ENCODE measurements around the gene ZBTB39. TPM values are rescaled to one million over a fixed set of nuclear protein-coding genes. Genes with fewer than 3 reads are reported as not detected.
"Not testable (repeated sequence)": the region's sequence is repeated elsewhere in the genome, so short reads cannot be mapped to it uniquely, and the experiment has no call there.

ZBTB39 gene
- total RNA-seq, 3 donors from 2014 or later (not counting 1 experiment from before 2014, with no cell fraction given), result 9.5 to 17.6 (median 12.5) TPM

DNA sequence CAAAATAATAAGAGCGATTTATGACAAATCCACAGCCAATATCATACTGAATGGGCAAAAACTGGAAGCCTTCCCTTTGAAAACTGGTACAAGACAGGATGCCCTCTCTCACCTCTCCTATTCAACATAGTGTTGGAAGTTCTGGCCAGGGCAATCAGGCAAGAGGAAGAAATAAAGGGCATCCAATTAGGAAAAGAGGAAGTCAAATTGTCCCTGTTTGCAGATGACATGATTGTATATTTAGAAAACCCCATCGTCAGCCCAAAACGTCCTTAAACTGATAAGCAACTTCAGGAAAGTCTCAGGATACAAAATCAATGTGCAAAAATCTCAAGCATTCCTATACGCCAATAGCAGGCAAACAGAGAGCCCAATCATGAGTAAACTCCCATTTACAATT is 44.1 kb downstream of the ZBTB39 start:
- not testable (repeated sequence) for DNase-seq; H3K4me1 Mint-ChIP-seq; H3K27ac ChIP-seq (ENCODE audit: low read length)

DNA sequence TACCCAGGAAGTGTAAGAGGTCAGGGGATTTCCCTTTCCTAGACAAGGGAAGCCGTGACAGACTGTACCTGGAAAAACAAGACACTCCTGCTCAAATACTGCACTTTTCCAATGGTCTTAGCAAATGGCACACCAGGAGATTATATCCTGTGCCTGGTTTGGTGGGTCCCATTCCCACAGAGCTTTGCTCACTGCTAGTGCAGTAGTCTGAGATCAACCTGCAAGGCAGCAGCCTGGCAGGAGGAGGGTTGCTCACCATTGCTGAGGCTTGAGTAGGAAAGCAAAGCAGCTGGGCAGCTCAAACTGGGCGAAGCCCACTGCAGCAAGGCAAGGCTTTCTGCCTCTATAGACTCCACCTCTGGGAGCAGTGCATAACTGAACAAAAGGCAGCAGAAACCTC is 47.9 kb downstream of the ZBTB39 start:
- Histone ChIP-seq H3K9me3 (ENCODE audit: control insufficient read depth, insufficient read depth, low read length) (peaks cover 7% of the 10 kb centered on the region), H3K36me3 (ENCODE audit: control insufficient read depth, insufficient read depth, low read length) (no peaks in the 10 kb centered on the region), H3K4me3 (ENCODE audit: low read length) (no peak overlapping the region), H3K27ac (ENCODE audit: low read length) (no peak overlapping the region), H3K4me1 (ENCODE audit: control insufficient read depth, insufficient read depth, low read length) (no peaks in the 10 kb centered on the region), H3K27me3 (ENCODE audit: control insufficient read depth, insufficient read depth, low read length) (no peaks in the 10 kb centered on the region)
- Mint-ChIP-seq H3K36me3 (no peaks in the 10 kb centered on the region), H3K27ac (no peak overlapping the region), H3K4me1 (no peaks in the 10 kb centered on the region), H3K9me3 (no peaks in the 10 kb centered on the region), H3K4me3 (no peak overlapping the region), H3K27me3 (ENCODE audit: low read depth in 2 of 2) (peaks cover 0 to 12% of the 10 kb centered on the region in 2 donors)
- 67% methylated on average over 2 of the region's 2 CpGs for WGBS (ENCODE audit: insufficient coverage)
- TF ChIP-seq, protein P1, sequence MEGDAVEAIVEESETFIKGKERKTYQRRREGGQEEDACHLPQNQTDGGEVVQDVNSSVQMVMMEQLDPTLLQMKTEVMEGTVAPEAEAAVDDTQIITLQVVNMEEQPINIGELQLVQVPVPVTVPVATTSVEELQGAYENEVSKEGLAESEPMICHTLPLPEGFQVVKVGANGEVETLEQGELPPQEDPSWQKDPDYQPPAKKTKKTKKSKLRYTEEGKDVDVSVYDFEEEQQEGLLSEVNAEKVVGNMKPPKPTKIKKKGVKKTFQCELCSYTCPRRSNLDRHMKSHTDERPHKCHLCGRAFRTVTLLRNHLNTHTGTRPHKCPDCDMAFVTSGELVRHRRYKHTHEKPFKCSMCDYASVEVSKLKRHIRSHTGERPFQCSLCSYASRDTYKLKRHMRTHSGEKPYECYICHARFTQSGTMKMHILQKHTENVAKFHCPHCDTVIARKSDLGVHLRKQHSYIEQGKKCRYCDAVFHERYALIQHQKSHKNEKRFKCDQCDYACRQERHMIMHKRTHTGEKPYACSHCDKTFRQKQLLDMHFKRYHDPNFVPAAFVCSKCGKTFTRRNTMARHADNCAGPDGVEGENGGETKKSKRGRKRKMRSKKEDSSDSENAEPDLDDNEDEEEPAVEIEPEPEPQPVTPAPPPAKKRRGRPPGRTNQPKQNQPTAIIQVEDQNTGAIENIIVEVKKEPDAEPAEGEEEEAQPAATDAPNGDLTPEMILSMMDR (IDR thresholded peaks at IDR 0.05), result no peak
- no peak for DNase-seq
- intact Hi-C loops (cut with micrococcal nuclease), result no loop called here
- ATAC-seq, result no peak

More for the DNA sequence above, 44.1 kb downstream of the ZBTB39 start:
- H3K4me1 ChIP-seq (ENCODE audit: control insufficient read depth, insufficient read depth, low read length); H3K9me3 ChIP-seq (ENCODE audit: control insufficient read depth, insufficient read depth, low read length); H3K4me3 Mint-ChIP-seq; H3K36me3 ChIP-seq (ENCODE audit: control insufficient read depth, insufficient read depth, low read length); H3K4me3 ChIP-seq (ENCODE audit: low read length); H3K27me3 ChIP-seq (ENCODE audit: control insufficient read depth, insufficient read depth, low read length); H3K36me3 Mint-ChIP-seq; intact Hi-C loops (cut with micrococcal nuclease); H3K9me3 Mint-ChIP-seq; H3K27ac Mint-ChIP-seq; ATAC-seq: not testable (repeated sequence)
- 60% methylated on average over 4 of the region's 4 CpGs for WGBS (ENCODE audit: insufficient coverage)
- H3K27me3 Mint-ChIP-seq (ENCODE audit: low read depth in 2 of 2), result peaks cover 0 to 12% of the 10 kb centered on the region in 2 donors

DNA sequence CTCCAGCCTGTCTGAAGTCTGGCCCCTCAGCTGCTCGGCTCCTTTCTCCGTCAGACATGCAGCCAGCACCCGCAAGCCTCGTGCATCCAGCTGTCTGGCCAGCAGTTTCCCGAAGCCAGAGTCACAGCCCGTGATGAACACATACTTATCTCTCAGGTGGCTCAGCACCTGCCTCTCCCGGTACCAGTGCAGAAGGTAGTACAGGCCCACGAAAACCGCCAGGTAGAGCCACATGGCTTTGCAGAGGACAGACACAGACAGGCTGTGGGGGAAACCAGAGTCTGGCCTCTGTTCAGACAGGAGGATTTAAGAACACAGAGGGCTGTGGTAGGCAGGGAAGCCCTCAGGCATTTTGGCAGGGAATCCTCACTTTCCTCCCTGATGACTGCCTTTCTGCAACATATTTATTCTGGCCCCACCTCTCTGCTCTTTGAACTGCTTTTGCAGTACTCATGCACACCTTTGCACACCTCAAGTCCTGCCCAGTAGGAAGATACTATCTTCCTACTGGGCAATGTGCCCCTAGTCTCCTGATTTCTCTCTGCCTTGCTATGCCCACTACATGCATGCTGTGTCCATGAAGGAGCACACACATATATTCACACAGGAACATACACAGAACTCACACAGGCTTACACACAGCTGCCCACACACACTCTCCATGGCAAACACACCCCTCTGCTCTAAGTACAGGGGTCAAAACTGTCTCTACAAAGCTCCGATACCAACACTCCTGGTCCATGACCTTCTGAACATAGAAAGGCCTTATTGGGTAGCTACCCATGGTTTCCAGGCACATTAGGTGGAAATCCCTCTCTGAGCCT is 48.9 kb downstream of the ZBTB39 start, which contains the start of gene RDH16:
RDH16 (minus strand) TSS at position 380 of the 824 bp plus-strand sequence; CDS start at position 234, 146 bp downstream.
- Histone ChIP-seq H3K27me3 (ENCODE audit: control insufficient read depth, insufficient read depth, low read length) (no peaks in the 10 kb centered on the region), H3K27ac (ENCODE audit: low read length) (no peak within 1 kb of the TSS), H3K9me3 (ENCODE audit: control insufficient read depth, insufficient read depth, low read length) (peaks cover 7% of the 10 kb centered on the region), H3K4me1 (ENCODE audit: control insufficient read depth, insufficient read depth, low read length) (no peaks in the 10 kb centered on the region), H3K36me3 (ENCODE audit: control insufficient read depth, insufficient read depth, low read length) (no peaks in the 10 kb centered on the region), H3K4me3 (ENCODE audit: low read length) (no peak within 1 kb of the TSS)
- no peaks in the 10 kb centered on the region for H3K4me1 Mint-ChIP-seq
- H3K36me3 Mint-ChIP-seq, result no peaks in the 10 kb centered on the region
- ATAC-seq, result no peak
- no peaks in the 10 kb centered on the region for H3K9me3 Mint-ChIP-seq
- no peak for DNase-seq
- H3K27ac Mint-ChIP-seq, result no peak within 1 kb of the TSS
- TF ChIP-seq, protein P1 (IDR thresholded peaks at IDR 0.05), result no peak
- peaks cover 0 to 12% of the 10 kb centered on the region in 2 donors for H3K27me3 Mint-ChIP-seq (ENCODE audit: low read depth in 2 of 2)
- H3K4me3 Mint-ChIP-seq, result no peak within 1 kb of the TSS
- WGBS (ENCODE audit: insufficient coverage), result 94% methylated on average over 10 of the region's 10 CpGs
- intact Hi-C loops (cut with micrococcal nuclease), result no loop called here

GRCh38 chr12:56955631-56956256 is 50.6 kb downstream of the ZBTB39 start:
- TF ChIP-seq, protein P1 (IDR thresholded peaks at IDR 0.05), result no peak
- H3K27ac Mint-ChIP-seq, result no peak overlapping the region
- peaks cover 0 to 8% of the 10 kb centered on the region in 2 donors for H3K27me3 Mint-ChIP-seq (ENCODE audit: low read depth in 2 of 2)
- no peaks in the 10 kb centered on the region for H3K9me3 Mint-ChIP-seq
- no peaks in the 10 kb centered on the region for H3K36me3 Mint-ChIP-seq
- intact Hi-C loops (cut with micrococcal nuclease), result no loop called here
- no peak overlapping the region for H3K4me3 Mint-ChIP-seq
- Histone ChIP-seq H3K27ac (ENCODE audit: low read length) (no peak overlapping the region), H3K9me3 (ENCODE audit: control insufficient read depth, insufficient read depth, low read length) (peaks cover 7% of the 10 kb centered on the region), H3K4me1 (ENCODE audit: control insufficient read depth, insufficient read depth, low read length) (no peaks in the 10 kb centered on the region), H3K27me3 (ENCODE audit: control insufficient read depth, insufficient read depth, low read length) (no peaks in the 10 kb centered on the region), H3K36me3 (ENCODE audit: control insufficient read depth, insufficient read depth, low read length) (no peaks in the 10 kb centered on the region), H3K4me3 (ENCODE audit: low read length) (no peak overlapping the region)
- WGBS (ENCODE audit: insufficient coverage), result 96% methylated on average over 1 of the region's 2 CpGs
- no peaks in the 10 kb centered on the region for H3K4me1 Mint-ChIP-seq
- ATAC-seq (no peak), DNase-seq (no peak)

All from natural killer cell (primary cell).